ENCODE results near the gene INPPL1. TPM values are rescaled to one million over a fixed set of nuclear protein-coding genes. Genes with fewer than 3 reads are reported as not detected.

Gene INPPL1
- polyA plus RNA-seq, 4 donors, result 122 to 185 (median 163) TPM

DNA sequence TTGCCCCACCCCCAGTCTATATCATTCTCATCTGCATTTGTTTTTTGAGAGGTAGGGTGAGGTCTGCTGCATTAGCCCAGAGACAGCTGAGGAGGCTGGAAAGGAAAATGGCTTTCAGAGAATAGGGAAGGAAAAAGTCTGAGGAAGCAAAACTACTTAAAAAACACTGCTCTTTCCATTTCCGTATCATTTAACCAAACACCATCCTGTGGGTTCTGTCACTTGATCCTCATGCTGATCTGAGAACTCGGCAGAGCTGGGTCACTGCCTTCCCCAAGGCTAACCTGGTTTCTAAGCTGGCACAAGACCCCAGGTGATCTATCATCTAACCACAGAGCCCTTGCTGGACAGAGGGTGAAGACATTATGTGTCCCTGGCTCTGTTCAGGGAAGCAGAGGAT is 6.7 kb upstream of the INPPL1 start:
- DNase-seq (ENCODE audit: low read depth in 4 of 4, low spot score in 3 of 4), result no peak

GRCh38 chr11:72218251-72218745 is 6.3 kb upstream of the INPPL1 start:
- DNase-seq (ENCODE audit: low read depth in 4 of 4, low spot score in 3 of 4), result no peak

DNA sequence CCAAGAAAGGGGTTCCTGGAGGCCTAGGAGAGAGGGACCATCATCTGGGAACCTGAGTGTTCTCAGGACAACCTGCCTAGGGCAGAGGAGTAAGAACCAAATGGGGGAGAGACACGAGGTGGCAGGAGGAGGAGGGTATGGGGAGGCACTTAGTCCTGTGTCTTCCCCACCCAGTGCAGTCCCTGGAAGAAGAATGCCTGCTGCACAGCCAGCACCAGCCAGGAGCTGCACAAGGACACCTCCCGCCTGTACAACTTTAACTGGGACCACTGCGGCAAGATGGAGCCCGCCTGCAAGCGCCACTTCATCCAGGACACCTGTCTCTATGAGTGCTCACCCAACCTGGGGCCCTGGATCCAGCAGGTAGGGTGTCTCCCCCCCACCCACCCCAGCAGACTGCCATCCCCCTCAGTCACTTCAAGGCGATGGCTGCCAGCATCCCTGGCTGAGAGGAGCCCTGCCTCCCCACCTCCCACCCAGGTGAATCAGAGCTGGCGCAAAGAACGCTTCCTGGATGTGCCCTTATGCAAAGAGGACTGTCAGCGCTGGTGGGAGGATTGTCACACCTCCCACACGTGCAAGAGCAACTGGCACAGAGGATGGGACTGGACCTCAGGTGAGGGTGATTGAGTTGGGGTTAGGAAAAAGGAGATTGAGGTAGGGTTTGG is 3.7 kb upstream of the INPPL1 start:
- no peak for DNase-seq (ENCODE audit: low read depth in 4 of 4, low spot score in 3 of 4)

DNA sequence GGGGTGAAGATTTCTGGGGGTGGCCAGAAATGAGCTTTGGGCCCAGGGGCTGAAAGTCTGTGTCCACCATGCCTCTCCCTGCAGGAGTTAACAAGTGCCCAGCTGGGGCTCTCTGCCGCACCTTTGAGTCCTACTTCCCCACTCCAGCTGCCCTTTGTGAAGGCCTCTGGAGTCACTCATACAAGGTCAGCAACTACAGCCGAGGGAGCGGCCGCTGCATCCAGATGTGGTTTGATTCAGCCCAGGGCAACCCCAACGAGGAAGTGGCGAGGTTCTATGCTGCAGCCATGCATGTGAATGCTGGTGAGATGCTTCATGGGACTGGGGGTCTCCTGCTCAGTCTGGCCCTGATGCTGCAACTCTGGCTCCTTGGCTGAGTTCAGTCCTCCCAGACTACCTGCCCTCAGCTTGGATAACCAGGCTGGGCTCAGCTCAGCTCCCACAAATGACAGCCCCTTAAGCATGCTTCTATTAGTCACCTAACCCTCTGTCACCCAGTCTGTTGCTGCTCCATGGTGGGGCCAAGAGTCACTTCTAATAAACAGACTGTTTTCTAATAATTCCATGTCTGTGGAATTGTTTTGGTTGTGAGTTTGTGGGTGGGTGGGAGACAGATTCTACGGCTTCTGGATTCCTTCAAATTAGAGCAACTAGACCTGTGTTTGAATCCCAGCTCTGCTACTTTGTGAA is 3.0 kb upstream of the INPPL1 start:
- no peak for DNase-seq (ENCODE audit: low read depth in 4 of 4, low spot score in 3 of 4)

DNA sequence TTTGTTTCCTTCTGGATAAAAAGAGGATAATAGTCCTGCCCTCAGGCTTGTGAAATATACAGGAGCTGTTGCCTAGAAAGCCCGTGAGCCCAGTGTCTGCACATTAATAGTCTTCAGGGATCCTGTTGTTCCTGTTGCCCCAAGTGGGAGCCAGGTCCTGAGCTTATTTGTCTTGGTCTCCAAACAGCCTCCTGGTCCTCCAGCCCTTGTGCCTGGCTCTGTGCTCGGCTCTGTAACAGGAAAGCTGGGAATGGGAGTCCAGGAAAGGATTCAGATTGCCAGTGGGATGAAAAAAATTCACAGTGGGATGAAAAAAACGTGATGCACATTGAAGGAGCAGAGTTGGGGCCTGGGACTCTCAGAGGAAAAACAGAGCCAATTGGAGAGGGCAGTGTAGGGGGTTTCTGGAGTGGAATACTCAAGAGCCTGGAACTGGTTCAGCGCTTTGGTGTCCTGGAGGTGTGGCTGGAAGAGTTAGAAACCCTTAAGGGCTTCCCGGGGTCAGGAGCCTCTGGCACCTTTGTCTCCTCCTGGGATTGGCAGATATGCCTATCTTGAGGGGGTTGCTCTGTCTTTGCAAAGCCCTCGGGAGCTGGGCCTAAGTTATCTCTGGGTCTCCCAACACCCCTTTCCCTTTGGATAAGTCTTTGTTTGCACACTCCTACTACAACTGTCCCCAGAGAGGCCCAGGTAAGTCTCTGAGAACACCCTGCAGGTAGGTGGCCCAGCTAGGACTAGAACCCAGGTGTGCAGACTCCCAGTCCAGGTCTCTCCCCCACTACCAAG is 2.3 kb upstream of the INPPL1 start:
- DNase-seq (ENCODE audit: low read depth in 4 of 4, low spot score in 3 of 4), result no peak

GRCh38 chr11:72222907-72223614 is 1.5 kb upstream of the INPPL1 start:
- DNase-seq (ENCODE audit: low read depth in 4 of 4, low spot score in 3 of 4), result peak; percentile 87 to 94 (median 92)

DNA sequence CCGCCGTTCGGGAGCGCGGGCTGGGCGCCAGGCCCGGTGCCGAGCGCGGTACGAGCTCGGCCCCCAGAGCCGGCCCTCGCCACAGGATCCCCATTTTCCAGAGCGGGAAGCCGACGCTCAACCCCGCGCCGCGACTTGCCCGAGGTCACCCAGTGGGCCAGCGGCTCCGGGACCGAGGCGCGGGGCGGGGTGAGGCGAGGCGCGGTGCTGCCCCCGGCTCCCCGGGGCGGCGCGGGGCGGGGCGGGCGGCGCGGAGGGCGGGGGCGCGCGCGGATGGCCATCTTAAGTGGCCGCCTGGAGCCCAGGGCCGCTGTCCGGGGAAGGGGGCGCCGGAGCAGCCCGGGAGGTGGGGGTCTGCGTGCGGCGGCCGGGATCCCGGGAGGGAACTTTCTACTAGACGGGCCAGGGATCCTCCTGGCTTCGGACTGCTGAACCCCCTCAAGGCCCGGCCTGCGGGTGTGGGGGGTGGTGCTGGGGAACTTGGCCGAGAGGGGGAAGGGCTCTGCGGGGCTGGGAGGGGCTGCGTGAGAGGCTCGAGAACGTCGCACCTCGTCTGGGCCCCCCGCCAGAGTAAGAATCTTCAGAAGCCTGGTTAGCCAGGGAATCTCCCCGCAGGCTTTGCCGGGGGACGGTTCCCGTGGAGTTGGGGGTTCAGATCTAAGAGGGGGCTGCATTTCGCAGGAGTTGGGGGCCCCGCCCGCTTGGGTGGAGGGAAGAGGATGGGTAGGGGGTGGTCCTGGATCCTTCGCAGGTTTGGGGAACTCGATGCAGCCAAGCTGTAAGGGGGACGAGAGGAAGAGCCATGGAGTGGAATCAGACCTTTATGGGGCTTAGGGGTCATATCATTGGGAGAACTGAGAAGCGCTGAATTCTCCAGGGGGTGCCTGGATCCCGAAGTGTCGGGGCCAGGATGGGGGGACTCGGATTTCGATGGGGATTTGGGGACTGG is 678 bp upstream of the INPPL1 start:
- DNase-seq (ENCODE audit: low read depth in 4 of 4, low spot score in 3 of 4), result peak in 1 of 4 donors; percentile 65

DNA sequence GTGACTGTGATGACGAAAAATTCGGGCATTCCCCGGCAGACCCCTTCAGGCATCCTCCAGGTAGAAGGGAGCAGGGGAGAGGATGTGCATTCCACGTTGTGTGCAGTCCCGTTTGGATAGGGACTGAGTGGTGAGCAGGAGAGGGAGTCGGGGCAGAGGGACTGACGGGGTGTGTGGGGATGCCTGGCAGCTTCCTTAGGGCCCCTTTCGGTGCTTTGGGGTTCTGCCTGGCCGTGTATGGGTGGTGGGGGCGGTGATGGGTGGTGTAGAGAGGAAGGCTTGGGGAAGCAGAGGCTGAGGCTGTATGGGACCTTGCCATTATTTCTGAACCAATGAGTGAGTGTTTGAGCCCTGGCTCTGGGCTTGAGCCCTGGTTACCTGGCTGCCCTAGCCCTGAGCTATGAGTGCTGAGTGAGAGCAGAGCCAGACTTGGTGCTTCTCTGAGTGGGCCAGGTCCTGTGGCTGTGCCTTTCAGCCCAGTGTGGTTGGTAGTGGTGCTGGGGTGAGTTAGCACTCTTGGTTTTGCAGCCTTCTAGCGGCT is 914 bp downstream of the INPPL1 start:
- no peak for DNase-seq (ENCODE audit: low read depth in 4 of 4, low spot score in 3 of 4)

- DNase-seq (ENCODE audit: low read depth in 4 of 4, low spot score in 3 of 4), result no peak
Observed at GRCh38 chr11:72226701-72227100, 2.1 kb downstream of the INPPL1 start.

- DNase-seq (ENCODE audit: low read depth in 4 of 4, low spot score in 3 of 4), result no peak
Observed at GRCh38 chr11:72227316-72228228, 3.0 kb downstream of the INPPL1 start.

DNA sequence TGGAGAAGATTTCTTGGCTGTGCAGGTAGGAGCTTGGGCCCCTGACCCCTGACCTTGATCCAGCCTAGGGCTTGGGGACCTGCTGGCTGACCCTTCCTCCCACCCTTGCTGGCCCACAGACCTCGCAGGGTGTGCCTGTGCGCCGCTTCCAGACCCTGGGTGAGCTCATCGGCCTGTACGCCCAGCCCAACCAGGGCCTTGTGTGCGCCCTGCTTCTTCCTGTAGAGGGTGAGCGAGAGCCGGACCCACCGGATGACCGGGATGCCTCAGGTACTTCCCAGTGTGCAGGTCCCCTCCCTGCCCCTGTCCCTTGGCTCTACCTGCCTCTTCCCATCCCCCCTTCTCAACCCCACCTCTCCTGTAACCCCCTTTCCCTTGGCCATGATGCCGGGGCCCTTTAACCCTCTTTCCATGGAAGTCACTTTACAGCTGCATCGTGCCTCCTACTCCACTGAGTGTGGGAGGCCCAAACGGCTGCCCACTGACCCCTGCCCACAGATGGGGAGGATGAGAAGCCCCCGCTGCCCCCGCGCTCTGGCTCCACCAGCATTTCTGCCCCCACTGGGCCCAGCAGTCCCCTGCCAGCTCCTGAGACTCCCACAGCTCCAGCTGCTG is 3.8 kb downstream of the INPPL1 start:
- no peak for DNase-seq (ENCODE audit: low read depth in 4 of 4, low spot score in 3 of 4)

DNA sequence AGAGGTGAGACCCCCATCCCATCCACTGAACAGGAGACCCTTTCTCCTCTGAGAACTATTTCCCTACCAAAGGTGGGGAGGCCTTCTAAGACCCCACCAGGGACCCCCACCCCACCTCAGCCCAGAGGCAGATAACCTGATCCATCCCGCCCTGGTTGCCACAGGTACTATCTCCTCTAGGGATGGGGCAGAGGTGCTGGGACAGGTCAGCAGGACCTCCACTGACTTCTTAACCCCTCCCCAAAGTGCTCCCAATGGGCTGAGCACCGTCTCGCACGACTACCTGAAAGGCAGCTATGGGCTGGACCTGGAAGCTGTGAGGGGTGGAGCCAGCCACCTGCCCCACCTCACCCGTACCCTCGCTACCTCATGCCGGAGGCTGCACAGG is 4.3 kb downstream of the INPPL1 start:
- DNase-seq (ENCODE audit: low read depth in 4 of 4, low spot score in 3 of 4), result no peak

DNA sequence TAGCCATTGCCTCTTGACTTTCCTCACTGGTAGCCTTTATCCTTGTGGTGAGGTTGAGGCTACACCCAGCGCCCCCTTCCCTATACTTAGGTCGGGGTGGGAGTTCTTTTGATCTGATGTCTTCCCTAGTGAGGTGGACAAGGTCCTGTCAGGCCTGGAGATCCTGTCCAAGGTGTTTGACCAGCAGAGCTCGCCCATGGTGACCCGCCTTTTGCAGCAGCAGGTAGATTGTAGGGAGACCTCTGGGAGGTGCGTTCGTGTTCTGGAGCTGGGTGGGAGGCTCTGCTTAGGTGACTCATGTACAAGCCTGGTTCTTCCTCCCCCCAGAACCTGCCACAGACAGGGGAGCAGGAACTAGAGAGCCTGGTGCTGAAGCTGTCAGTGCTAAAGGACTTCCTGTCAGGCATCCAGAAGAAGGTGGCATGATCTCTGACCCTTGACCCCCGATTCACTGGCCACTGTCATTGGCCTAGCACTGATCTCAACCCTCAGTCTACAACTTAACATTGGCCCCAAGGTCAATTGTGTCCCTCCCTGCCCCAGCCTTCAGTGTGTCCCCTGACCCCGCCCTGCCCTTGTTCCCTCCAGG is 4.9 kb downstream of the INPPL1 start:
- DNase-seq (ENCODE audit: low read depth in 4 of 4, low spot score in 3 of 4), result no peak

DNA sequence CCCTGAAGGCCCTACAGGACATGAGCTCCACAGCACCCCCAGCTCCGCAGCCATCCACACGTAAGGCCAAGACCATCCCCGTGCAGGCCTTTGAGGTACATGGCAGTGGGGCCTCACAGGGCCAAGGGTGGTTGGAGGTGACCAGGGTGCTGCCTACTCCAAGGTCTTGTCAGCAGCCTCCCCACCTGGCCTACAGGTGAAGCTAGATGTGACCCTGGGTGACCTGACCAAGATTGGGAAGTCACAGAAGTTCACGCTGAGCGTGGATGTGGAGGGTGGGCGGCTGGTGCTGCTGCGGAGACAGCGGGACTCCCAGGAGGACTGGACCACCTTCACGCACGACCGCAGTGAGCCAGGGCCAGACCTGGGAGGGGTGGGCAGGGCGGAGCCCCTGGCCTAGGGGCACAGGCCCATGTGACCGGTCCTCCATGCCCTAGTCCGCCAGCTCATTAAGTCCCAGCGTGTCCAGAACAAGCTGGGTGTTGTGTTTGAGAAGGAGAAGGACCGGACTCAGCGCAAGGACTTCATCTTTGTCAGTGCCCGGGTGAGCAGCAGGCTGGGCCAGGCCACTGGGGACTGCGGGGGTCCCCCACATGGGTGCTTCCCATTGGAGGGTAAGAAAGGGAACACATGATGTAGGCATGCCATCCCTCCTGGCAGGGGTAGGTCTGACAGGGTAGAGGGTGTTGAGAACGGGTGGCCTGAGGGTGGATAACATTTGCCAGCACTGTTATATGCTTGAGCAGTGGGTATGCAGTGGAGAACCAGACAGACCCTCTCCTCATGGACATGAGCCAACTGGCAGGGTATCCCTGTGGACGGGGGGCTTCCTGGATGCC is 5.6 kb downstream of the INPPL1 start:
- DNase-seq (ENCODE audit: low read depth in 4 of 4, low spot score in 3 of 4), result no peak

DNA sequence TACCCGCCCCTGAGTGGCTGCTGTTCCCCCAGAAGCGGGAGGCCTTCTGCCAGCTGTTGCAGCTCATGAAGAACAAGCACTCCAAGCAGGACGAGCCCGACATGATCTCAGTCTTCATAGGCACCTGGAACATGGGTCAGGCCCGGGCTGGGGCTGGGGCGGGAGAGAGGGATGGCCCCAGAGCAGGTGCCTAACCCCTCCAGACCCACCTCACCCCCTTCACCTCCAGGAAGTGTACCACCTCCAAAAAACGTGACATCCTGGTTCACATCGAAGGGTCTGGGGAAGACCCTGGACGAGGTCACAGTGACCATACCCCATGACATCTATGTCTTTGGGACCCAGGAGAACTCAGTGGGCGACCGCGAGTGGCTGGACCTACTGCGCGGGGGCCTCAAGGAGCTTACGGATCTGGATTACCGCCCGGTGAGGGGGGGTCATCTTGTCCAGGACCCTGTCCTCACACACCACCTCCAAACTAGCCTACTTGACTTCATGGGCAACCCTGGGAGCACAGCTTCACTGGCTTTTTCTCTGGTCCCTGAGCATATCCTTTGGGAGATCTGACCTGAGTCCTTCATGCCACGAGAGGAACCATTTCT is 6.3 kb downstream of the INPPL1 start:
- no peak for DNase-seq (ENCODE audit: low read depth in 4 of 4, low spot score in 3 of 4)

Data from left renal pelvis (tissue), 4 donors.